ENCODE measurements around the gene RRAD. TPM values are rescaled to one million over a fixed set of nuclear protein-coding genes. Genes with fewer than 3 reads are reported as not detected.

The RRAD gene
- total RNA-seq, 4 donors from 2014 or later, result 3.8 to 21.0 (median 11.9) TPM

DNA sequence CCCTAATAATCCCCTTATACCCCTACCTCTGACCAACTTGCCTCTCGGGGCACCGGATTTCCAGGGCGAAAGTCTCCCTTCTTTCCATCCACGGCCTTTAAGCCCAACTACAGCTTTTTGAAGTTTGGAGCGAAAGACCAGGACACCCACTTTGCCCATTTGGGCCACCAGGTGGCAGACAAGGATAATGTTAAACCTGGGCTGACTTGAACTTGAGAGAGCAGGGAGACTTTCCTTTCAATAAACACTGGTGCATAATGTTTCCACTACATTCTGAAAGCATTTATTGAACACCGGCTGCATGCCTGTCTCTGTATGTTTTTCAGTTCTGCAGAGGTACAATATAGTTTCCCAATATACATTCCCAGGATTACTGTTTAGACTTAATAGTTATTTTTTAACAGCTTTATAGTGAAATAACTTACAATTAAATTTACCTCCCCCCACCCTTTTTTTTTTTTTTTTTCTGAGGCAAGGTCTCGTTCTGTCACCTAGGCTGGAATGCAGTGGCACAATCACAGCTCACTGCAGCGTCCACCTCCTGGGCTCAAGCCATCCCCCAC lies 28.8 kb upstream of the RRAD start:
- TF ChIP-seq, protein P1, sequence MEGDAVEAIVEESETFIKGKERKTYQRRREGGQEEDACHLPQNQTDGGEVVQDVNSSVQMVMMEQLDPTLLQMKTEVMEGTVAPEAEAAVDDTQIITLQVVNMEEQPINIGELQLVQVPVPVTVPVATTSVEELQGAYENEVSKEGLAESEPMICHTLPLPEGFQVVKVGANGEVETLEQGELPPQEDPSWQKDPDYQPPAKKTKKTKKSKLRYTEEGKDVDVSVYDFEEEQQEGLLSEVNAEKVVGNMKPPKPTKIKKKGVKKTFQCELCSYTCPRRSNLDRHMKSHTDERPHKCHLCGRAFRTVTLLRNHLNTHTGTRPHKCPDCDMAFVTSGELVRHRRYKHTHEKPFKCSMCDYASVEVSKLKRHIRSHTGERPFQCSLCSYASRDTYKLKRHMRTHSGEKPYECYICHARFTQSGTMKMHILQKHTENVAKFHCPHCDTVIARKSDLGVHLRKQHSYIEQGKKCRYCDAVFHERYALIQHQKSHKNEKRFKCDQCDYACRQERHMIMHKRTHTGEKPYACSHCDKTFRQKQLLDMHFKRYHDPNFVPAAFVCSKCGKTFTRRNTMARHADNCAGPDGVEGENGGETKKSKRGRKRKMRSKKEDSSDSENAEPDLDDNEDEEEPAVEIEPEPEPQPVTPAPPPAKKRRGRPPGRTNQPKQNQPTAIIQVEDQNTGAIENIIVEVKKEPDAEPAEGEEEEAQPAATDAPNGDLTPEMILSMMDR (IDR thresholded peaks at IDR 0.05), result peak in 1 of 3 donors; percentile 24
- DNase-seq (ENCODE audit: low spot score) (peak; percentile 74), ATAC-seq (ENCODE audit: low FRiP score) (peak; percentile 71)

DNA sequence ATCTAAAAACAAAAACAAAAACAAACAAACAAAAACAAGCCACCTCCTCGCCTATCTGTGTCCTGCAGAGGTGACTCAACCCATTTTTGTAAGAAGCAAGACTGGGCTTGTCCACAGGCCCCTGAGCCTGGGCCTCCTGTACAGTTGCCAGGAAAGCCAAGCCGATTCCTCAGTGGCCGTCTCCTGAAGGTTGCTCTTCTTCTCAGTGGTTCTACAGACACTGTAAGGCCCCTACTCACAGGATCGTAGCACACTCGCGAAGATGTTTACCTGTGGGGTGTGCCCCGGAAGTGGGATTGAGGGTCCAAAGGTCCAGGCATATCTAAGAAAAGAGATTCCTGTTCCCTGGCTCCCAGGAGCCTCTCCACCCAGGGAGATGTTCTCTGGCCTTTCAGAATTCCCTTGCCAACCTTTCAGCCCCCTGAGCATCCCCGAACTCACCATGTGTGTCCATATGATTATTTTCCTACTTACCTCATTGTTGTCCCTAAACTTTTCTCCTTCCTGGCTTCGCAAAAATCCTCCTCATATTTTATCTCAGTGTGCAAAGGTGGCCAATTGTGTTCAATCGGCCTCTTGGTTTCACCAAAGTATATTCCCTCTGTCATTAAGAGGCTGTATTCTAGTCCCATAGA lies 28.2 kb upstream of the RRAD start:
- DNase-seq (ENCODE audit: low spot score) (no peak), ATAC-seq (ENCODE audit: low FRiP score) (no peak)
- TF ChIP-seq, protein P1 (IDR thresholded peaks at IDR 0.05), result no peak

DNA sequence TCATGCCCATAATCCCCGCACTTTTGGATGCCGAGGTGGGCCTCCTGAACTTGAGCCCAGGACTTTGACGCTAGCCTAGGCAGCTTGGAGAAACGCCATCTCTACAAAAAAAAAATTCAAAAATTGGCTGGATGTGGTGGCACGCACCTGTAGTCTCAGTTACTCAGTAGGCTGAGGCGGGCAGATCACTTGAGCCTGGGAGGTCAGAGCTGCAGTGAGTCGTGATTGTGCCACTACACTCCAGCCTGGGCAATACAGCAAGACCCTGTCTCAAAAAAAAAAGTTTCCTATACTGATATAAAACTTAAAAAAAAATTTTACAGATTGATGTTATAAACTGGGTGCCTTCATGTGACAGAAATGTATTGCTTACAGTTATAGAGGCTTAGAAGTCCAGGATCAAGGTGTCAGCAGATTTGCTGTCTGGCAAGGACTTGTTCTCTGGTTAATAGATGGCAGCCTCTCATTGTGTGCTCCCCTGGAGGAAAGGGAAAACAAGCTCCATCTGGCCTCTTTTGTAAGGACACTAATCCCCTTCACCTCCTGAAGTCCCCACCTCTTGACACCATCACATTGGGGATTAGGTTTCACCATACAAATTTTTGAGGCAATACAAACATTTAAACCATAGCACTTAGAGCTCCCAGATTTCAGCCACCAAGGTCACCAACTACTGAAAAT lies 27.2 kb upstream of the RRAD start:
- DNase-seq (ENCODE audit: low spot score) (no peak), ATAC-seq (ENCODE audit: low FRiP score) (no peak)
- TF ChIP-seq, protein P1 (IDR thresholded peaks at IDR 0.05), result no peak

DNA sequence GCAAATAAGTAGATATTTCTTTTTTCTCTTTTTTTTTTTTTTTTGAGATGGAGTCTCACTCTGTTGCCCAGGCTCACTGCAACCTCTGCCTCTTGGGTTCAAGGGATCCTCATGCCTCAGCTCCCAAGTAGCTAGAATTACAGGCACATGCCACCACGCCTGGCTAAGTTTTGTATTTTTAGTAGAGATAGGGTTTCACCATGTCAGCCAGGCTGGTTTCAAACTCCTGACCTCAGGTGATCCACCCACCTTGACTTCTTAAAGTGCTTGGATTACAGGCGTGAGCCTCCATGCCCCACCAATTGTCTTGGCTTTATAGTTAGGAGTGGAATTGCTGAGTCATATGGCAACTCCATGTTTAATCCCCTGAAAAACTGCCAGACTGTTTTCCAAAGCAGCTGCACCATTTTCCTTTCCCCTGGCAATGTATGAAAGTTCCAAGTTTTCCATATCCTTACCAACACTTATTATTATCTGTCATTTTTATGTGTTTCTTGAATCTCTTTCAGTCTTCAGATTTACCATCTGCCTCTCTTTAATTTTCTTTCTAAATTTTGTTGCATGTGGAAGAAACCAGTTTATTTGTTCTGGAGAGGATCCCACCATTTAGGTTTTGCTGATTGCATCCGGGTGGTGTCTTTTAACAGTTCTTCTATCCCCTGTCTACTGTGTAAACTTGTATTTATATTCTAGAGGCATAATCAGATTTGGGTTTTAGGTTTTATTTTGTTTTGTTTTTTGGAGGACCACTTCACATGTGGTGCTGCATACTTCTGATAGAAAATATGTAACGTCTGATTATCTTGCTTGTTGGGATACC lies 25.8 kb upstream of the RRAD start:
- DNase-seq (ENCODE audit: low spot score) (no peak), ATAC-seq (ENCODE audit: low FRiP score) (no peak)
- TF ChIP-seq, protein P1 (IDR thresholded peaks at IDR 0.05), result no peak

DNA sequence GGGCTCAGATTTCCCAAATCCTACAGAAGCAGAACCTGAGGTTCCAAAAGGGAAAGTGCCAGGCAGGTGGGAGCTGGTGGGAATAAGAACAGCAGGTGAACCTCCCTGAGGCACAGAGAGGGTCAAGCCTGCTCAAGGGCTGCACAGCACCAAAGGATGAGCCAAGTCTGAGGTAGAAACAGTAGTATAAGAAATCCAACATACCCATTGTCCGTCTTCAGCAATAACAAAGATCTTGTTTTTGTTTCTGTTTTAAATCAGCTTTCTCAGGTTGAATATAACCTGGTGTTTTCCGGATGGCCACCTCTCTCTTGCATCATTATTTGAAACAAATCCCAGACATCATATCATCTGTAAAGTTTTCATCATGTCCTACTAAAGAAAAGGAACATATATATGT lies 25.1 kb upstream of the RRAD start:
- DNase-seq (ENCODE audit: low spot score), result no peak
- ATAC-seq (ENCODE audit: low FRiP score), result no peak
- TF ChIP-seq, protein P1 (IDR thresholded peaks at IDR 0.05), result no peak

DNA sequence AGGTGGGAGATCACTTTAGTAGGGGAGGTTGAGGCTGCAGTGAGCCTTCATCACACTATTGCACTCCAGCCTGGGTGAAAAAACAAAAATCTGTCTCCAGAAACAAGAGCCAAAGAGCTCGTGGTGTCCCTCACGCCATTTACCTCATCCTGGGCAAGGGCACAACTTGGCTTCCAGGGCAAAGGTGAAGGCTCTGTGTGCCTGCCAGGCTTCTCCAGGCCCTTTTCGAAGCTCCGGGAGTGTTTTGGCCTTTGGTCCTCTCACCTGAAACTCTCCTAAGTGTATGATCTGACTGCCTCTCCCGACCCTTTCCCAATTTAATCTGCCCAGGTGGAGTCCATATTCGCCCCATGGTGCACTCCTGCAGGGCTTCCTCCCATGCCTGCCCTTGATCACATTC lies 24.1 kb upstream of the RRAD start:
- TF ChIP-seq, protein P1 (IDR thresholded peaks at IDR 0.05), result no peak
- DNase-seq (ENCODE audit: low spot score) (no peak), ATAC-seq (ENCODE audit: low FRiP score) (no peak)

All from omental fat pad (tissue), 4 donors.